ENCODE results near the gene CDC20B.

DNA sequence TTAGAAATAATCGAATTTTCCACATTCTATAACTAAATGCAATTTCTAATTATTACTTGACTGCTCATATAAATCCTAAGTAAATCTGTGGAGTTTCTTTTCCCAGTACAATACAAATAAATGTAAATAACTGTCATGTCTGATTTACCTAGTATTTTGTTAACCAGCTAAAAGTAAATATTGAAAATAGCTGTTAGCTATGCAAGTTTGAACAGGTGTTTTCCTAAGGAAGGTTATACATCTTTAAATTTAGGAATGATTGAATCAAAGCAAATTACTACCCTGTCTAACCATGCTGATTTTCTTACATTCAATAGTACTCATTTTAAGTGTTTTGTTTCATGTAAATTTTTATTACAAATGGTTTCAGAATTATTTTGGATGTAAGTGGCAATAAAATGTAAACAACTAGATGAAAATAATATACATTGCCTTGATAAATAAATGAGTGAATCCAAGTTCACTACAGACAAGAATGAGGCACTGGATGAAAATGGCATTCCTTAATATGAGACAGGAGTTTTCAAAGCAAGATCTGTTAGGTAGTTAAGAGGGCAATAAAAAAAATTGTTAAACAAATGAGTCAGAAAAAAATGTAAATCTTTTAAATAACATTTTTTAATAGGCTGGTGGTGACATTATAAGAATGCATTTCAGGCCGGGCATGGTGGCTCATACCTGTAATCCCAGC, 38.4 kb upstream of the CDC20B start:
- no peak for TF ChIP-seq POLR2A (IDR thresholded peaks at IDR 0.05; ENCODE audit: extremely low read depth, insufficient read length)
- TF ChIP-seq, protein P1, sequence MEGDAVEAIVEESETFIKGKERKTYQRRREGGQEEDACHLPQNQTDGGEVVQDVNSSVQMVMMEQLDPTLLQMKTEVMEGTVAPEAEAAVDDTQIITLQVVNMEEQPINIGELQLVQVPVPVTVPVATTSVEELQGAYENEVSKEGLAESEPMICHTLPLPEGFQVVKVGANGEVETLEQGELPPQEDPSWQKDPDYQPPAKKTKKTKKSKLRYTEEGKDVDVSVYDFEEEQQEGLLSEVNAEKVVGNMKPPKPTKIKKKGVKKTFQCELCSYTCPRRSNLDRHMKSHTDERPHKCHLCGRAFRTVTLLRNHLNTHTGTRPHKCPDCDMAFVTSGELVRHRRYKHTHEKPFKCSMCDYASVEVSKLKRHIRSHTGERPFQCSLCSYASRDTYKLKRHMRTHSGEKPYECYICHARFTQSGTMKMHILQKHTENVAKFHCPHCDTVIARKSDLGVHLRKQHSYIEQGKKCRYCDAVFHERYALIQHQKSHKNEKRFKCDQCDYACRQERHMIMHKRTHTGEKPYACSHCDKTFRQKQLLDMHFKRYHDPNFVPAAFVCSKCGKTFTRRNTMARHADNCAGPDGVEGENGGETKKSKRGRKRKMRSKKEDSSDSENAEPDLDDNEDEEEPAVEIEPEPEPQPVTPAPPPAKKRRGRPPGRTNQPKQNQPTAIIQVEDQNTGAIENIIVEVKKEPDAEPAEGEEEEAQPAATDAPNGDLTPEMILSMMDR (IDR thresholded peaks at IDR 0.05; ENCODE audit: low read depth, low read length): no peak
